ENCODE measurements around the gene IFNAR2. TPM values are rescaled to one million over a fixed set of nuclear protein-coding genes. Genes with fewer than 3 reads are reported as not detected.

IFNAR2 gene
- polyA plus RNA-seq, 1 experiment = 10.3 TPM

- Histone ChIP-seq H3K4me3 (ENCODE audit: low read depth, low read length) (no peak overlapping the region), H3K27me3 (ENCODE audit: control insufficient read depth, insufficient read depth, low read length) (no peaks in the 10 kb centered on the region), H3K36me3 (ENCODE audit: control insufficient read depth, insufficient read depth, low read length) (peaks cover 16% of the 10 kb centered on the region)
- TF ChIP-seq, protein P1, sequence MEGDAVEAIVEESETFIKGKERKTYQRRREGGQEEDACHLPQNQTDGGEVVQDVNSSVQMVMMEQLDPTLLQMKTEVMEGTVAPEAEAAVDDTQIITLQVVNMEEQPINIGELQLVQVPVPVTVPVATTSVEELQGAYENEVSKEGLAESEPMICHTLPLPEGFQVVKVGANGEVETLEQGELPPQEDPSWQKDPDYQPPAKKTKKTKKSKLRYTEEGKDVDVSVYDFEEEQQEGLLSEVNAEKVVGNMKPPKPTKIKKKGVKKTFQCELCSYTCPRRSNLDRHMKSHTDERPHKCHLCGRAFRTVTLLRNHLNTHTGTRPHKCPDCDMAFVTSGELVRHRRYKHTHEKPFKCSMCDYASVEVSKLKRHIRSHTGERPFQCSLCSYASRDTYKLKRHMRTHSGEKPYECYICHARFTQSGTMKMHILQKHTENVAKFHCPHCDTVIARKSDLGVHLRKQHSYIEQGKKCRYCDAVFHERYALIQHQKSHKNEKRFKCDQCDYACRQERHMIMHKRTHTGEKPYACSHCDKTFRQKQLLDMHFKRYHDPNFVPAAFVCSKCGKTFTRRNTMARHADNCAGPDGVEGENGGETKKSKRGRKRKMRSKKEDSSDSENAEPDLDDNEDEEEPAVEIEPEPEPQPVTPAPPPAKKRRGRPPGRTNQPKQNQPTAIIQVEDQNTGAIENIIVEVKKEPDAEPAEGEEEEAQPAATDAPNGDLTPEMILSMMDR (IDR thresholded peaks at IDR 0.05; ENCODE audit: insufficient read depth, low read depth, low read length) = no peak
- ChIA-PET POLR2A (no interaction called here), CTCF (no interaction called here)
- no peak for DNase-seq (ENCODE audit: low read depth)
These were observed 15.0 kb downstream of the IFNAR2 start for GRCh38 chr21:33244779-33245105.

GRCh38 chr21:33245289-33245918 lies 15.7 kb downstream of the IFNAR2 start:
- Histone ChIP-seq H3K4me3 (ENCODE audit: low read depth, low read length) (no peak overlapping the region), H3K36me3 (ENCODE audit: control insufficient read depth, insufficient read depth, low read length) (peaks cover 16% of the 10 kb centered on the region), H3K27me3 (ENCODE audit: control insufficient read depth, insufficient read depth, low read length) (no peaks in the 10 kb centered on the region)
- POLR2A ChIA-PET = no interaction called here
- CTCF ChIA-PET = no interaction called here
- TF ChIP-seq, protein P1 (IDR thresholded peaks at IDR 0.05; ENCODE audit: insufficient read depth, low read depth, low read length) = no peak
- DNase-seq (ENCODE audit: low read depth) = no peak

DNA sequence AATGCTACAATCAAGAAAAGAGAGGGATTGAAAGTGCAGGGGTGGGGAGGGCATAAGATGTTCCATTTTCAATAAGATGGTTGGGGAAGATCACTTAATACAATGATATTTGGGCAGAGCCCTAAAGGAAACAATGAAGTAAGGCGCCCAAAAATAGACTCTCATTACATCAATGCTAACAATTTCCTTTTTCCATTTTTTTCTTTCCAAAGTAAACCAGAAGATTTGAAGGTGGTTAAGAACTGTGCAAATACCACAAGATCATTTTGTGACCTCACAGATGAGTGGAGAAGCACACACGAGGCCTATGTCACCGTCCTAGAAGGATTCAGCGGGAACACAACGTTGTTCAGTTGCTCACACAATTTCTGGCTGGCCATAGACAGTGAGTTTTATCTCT lies 16.8 kb downstream of the IFNAR2 start:
- peaks cover 16% of the 10 kb centered on the region for H3K36me3 ChIP-seq (ENCODE audit: control insufficient read depth, insufficient read depth, low read length)
- CTCF ChIA-PET = no interaction called here
- POLR2A ChIA-PET = no interaction called here

GRCh38 chr21:33246963-33247362 lies 17.2 kb downstream of the IFNAR2 start:
- peaks cover 16% of the 10 kb centered on the region for H3K36me3 ChIP-seq (ENCODE audit: control insufficient read depth, insufficient read depth, low read length)
- TF ChIP-seq, protein P1 (IDR thresholded peaks at IDR 0.05; ENCODE audit: insufficient read depth, low read depth, low read length) = no peak
- ChIA-PET CTCF (no interaction called here), POLR2A (no interaction called here)
- DNase-seq (ENCODE audit: low read depth) = no peak
- no peak overlapping the region for H3K4me3 ChIP-seq (ENCODE audit: low read depth, low read length)
- H3K27me3 ChIP-seq (ENCODE audit: control insufficient read depth, insufficient read depth, low read length) = no peaks in the 10 kb centered on the region

More for the DNA sequence above, 16.8 kb downstream of the IFNAR2 start:
- TF ChIP-seq, protein P1 (IDR thresholded peaks at IDR 0.05; ENCODE audit: insufficient read depth, low read depth, low read length) = no peak
- DNase-seq (ENCODE audit: low read depth) = no peak
- Histone ChIP-seq H3K4me3 (ENCODE audit: low read depth, low read length) (no peak overlapping the region), H3K27me3 (ENCODE audit: control insufficient read depth, insufficient read depth, low read length) (no peaks in the 10 kb centered on the region)

- Histone ChIP-seq H3K36me3 (ENCODE audit: control insufficient read depth, insufficient read depth, low read length) (peaks cover 16% of the 10 kb centered on the region), H3K27me3 (ENCODE audit: control insufficient read depth, insufficient read depth, low read length) (no peaks in the 10 kb centered on the region), H3K4me3 (ENCODE audit: low read depth, low read length) (no peak overlapping the region)
- ChIA-PET CTCF (no interaction called here), POLR2A (no interaction called here)
- TF ChIP-seq, protein P1 (IDR thresholded peaks at IDR 0.05; ENCODE audit: insufficient read depth, low read depth, low read length) = no peak
- no peak for DNase-seq (ENCODE audit: low read depth)
These were observed 17.9 kb downstream of the IFNAR2 start for GRCh38 chr21:33247599-33247998.
